Progenitor cell of endocrine pancreas (in vitro differentiated cells): ENCODE measurements around the gene KSR2. TPM values are rescaled to one million over a fixed set of nuclear protein-coding genes. Genes with fewer than 3 reads are reported as not detected.

ENCODE experiments used
- DNase-seq: peaks from one replicate; pipeline ENCODE4 v3.0.0; 2021; ENCODE audit warnings: low spot score; ENCODE audit not compliant: unreplicated experiment
- H3K27ac Mint-ChIP-seq: 2 replicates; pipeline ENCODE4 v1.8.0; 2021; ENCODE audit warnings: mild to moderate bottlenecking, moderate library complexity, mixed read lengths
- H3K27me3 Mint-ChIP-seq: 2 replicates; pipeline ENCODE4 v1.8.0; 2021; ENCODE audit warnings: mixed read lengths
- H3K36me3 Mint-ChIP-seq: 2 replicates; pipeline ENCODE4 v1.8.0; 2022; ENCODE audit warnings: mixed read lengths; ENCODE audit not compliant: insufficient read depth
- H3K4me1 Mint-ChIP-seq: 2 replicates; pipeline ENCODE4 v1.8.0; 2021; ENCODE audit warnings: low read depth, mixed read lengths
- H3K4me3 Mint-ChIP-seq: 2 replicates; pipeline ENCODE4 v1.8.0; 2021; ENCODE audit warnings: low read depth, mild to moderate bottlenecking, moderate library complexity, mixed read lengths
- H3K9me3 Mint-ChIP-seq: 2 replicates; pipeline ENCODE4 v1.8.0; 2021; ENCODE audit warnings: low read depth, mixed read lengths
- total RNA-seq: library from RNA; stranded (reverse); gene quantifications from 2 replicates; pipeline ENCODE4 v1.2.1, GENCODE V29; 2021
- TF ChIP-seq, protein P1 (sequence below): fragments of 200-600 bp; sonication (generic); IDR thresholded peaks from one replicate; pipeline ENCODE4 v1.5.0; 2021; ENCODE audit warnings: antibody characterized with exemption, mild to moderate bottlenecking; ENCODE audit not compliant: unreplicated experiment

KSR2 gene
- total RNA-seq, 1 donor from 2014 or later: 1.8 TPM

DNA sequence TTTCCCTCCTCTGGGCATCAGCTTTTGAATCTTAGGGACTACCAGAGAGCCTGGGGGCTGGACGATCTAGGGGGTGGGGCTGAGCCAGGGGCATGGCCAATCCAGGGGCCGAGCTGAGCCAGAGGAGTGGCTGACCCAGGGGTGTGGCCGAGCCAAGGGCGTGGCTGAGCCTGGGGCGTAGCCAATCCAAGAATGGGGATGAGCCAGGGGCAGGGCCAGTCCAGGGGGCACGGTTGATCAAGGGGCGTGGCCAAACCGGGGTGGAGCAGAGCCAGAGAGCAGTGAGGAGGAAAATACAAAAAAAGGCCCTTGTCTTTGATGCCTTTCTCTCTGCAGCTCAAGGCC lies 388.1 kb downstream of the KSR2 start:
- no peaks in the 10 kb centered on the region for H3K9me3 Mint-ChIP-seq
- DNase-seq: no peak
- peaks cover 66% of the 10 kb centered on the region for H3K27me3 Mint-ChIP-seq
- H3K27ac Mint-ChIP-seq: no peak overlapping the region
- H3K36me3 Mint-ChIP-seq: no peaks in the 10 kb centered on the region
- no peak overlapping the region for H3K4me3 Mint-ChIP-seq
- H3K4me1 Mint-ChIP-seq: no peaks in the 10 kb centered on the region
- TF ChIP-seq, protein P1, sequence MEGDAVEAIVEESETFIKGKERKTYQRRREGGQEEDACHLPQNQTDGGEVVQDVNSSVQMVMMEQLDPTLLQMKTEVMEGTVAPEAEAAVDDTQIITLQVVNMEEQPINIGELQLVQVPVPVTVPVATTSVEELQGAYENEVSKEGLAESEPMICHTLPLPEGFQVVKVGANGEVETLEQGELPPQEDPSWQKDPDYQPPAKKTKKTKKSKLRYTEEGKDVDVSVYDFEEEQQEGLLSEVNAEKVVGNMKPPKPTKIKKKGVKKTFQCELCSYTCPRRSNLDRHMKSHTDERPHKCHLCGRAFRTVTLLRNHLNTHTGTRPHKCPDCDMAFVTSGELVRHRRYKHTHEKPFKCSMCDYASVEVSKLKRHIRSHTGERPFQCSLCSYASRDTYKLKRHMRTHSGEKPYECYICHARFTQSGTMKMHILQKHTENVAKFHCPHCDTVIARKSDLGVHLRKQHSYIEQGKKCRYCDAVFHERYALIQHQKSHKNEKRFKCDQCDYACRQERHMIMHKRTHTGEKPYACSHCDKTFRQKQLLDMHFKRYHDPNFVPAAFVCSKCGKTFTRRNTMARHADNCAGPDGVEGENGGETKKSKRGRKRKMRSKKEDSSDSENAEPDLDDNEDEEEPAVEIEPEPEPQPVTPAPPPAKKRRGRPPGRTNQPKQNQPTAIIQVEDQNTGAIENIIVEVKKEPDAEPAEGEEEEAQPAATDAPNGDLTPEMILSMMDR: no peak

DNA sequence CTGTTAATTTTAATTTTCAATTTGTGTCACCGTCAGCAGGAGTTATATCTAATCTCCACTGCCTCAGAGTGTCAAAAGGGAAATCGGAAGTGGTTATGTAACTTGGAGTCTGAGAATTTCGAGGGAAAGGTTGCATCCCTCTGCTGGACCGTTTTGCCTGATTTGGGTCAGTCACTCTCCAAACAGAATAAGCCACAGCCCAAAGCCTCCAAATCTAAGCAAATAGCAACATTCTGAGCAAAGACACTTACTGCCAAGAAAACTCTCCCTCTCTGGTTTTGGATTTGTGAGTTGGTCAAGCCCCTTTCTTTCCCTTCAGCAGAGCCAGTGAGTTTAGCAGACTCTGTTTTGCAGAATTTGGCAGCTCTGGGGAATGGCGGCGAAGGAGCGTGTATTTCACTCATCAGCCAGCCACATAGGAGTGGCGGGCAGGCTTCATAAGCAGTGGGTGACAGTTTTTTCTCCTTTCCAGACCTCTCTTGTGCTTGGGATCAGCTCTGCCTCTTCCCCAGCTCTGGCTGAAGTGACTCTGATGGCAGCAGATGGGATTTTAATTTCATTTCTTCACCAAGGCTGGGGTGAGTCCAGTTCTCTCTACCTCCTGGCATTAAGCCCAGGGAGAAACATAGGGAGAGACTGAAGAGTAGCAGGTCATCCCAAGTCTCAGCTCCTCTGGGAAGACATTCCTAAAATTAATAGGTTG lies 388.6 kb downstream of the KSR2 start:
- no peak for DNase-seq
- Mint-ChIP-seq H3K4me3 (no peak overlapping the region), H3K4me1 (no peaks in the 10 kb centered on the region), H3K27ac (no peak overlapping the region), H3K27me3 (peaks cover 66% of the 10 kb centered on the region), H3K9me3 (no peaks in the 10 kb centered on the region), H3K36me3 (no peaks in the 10 kb centered on the region)
- TF ChIP-seq, protein P1: no peak

DNA sequence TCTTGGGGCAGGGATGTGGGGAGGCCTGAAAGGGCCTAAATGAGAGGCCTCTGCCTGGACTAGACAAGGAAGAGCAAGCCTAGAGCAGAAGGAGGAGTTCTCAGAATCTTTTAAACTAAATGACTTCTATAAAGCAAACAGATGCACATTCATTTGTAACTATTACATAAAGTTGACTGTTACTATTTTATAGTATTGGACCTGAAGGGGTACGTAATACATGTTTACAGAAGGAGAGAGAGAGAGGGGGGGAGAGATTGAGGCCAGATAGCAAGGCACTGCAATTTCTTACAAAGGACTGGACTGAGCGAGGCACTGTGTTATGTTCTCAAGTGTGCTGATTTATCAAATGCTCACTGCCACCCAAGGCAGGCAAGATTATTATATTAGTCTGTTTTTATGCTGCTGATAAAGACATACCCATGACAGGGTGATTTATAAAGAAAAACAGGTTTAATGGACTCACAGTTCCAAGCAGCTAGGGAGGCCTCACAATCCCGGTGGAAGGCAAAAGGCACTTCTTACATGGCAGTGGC lies 391.6 kb downstream of the KSR2 start:
- Mint-ChIP-seq H3K27ac (no peak overlapping the region), H3K4me3 (no peak overlapping the region), H3K9me3 (no peaks in the 10 kb centered on the region), H3K36me3 (no peaks in the 10 kb centered on the region), H3K27me3 (peaks cover 60% of the 10 kb centered on the region), H3K4me1 (no peaks in the 10 kb centered on the region)
- no peak for DNase-seq
- TF ChIP-seq, protein P1: no peak

DNA sequence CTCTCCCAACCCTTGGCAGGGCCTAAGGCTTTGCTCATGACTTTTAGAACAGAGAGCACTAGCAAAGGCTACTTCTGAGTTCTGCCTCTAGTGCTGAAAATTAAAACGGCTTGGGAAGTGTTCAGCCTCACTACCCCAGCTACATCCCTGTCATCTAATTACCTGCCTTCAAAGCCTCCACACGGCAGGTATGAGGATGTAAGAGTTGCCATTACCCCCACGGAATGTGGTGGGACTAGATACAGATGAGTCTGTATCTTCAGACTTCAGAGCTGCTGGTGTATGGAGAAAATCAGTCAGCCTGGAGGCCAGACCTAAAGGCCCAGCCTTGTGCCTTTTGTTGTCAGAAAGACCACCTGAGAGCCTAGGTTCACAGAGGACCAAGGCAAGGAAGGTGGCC lies 392.7 kb downstream of the KSR2 start:
- Mint-ChIP-seq H3K36me3 (no peaks in the 10 kb centered on the region), H3K27me3 (peaks cover 61% of the 10 kb centered on the region), H3K4me3 (no peak overlapping the region), H3K9me3 (no peaks in the 10 kb centered on the region), H3K4me1 (no peaks in the 10 kb centered on the region), H3K27ac (no peak overlapping the region)
- TF ChIP-seq, protein P1: no peak
- no peak for DNase-seq

DNA sequence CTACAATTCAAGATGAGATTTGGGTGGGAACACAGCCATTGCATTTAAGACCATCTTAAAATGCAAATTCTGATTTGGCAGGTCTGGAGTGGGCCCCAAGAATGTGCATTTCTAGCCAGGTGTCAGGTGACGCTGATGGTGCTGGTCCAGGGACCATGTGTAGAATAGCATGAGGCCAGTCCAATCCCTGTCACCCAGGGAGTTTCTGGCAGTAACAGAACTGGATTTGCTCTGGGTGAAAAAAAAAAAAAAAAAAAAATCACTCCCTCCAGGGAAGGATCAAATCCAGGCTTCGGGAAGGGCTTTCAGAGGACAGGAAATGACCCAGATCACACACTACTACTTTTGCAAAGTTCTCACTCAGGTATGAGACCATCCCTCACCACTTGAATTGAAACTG lies 394.1 kb downstream of the KSR2 start:
- Mint-ChIP-seq H3K4me3 (no peak overlapping the region), H3K9me3 (no peaks in the 10 kb centered on the region)

More for the DNA sequence above, 394.1 kb downstream of the KSR2 start:
- TF ChIP-seq, protein P1: no peak
- peaks cover 55% of the 10 kb centered on the region for H3K27me3 Mint-ChIP-seq
- H3K36me3 Mint-ChIP-seq: no peaks in the 10 kb centered on the region
- H3K27ac Mint-ChIP-seq: no peak overlapping the region
- no peaks in the 10 kb centered on the region for H3K4me1 Mint-ChIP-seq
- DNase-seq: no peak
